ENCODE data around the gene SIL1.
"Not testable (repeated sequence)": the region's sequence is repeated elsewhere in the genome, so short reads cannot be mapped to it uniquely, and the experiment has no call there.

SIL1 gene

GRCh38 chr5:139197710-139198669, at the start of gene SIL1:
SIL1 (minus strand) TSS chr5:139198368; CDS start chr5:139127843, 70,525 bp downstream.
- peak; percentile 91 to 92 for DNase-seq

- no peak for DNase-seq
Observed at GRCh38 chr5:139246394-139246793, 48.2 kb upstream of the SIL1 start.

- no peak for DNase-seq
Observed at GRCh38 chr5:139245637-139246339, 47.6 kb upstream of the SIL1 start.

- no peak for DNase-seq
Observed at GRCh38 chr5:139243425-139243970, 45.3 kb upstream of the SIL1 start.

GRCh38 chr5:139241139-139241538, 43.0 kb upstream of the SIL1 start:
- DNase-seq, result no peak

- no peak for DNase-seq
Observed at GRCh38 chr5:139236479-139236878, 38.3 kb upstream of the SIL1 start.

- DNase-seq, result no peak
Observed at GRCh38 chr5:139232147-139232724, 34.1 kb upstream of the SIL1 start.

- no peak for DNase-seq
Observed at GRCh38 chr5:139228201-139228803, 30.1 kb upstream of the SIL1 start.

- DNase-seq, result no peak
Observed at GRCh38 chr5:139226131-139226530, 28.0 kb upstream of the SIL1 start.

GRCh38 chr5:139223481-139223880, 25.3 kb upstream of the SIL1 start:
- DNase-seq, result no peak

GRCh38 chr5:139222346-139222745, 24.2 kb upstream of the SIL1 start:
- DNase-seq, result peak; percentile 16 to 57

GRCh38 chr5:139218038-139218437, 19.9 kb upstream of the SIL1 start:
- not testable (repeated sequence) for DNase-seq

- no peak for DNase-seq
Observed at GRCh38 chr5:139215107-139215975, 17.2 kb upstream of the SIL1 start.

- DNase-seq, result no peak
Observed at GRCh38 chr5:139214646-139215045, 16.5 kb upstream of the SIL1 start.

GRCh38 chr5:139212906-139213305, 14.7 kb upstream of the SIL1 start:
- no peak for DNase-seq

GRCh38 chr5:139212486-139212885, 14.3 kb upstream of the SIL1 start:
- DNase-seq, result no peak

GRCh38 chr5:139210585-139210984, 12.4 kb upstream of the SIL1 start:
- peak; percentile 6 to 50 for DNase-seq

- no peak for DNase-seq
Observed at GRCh38 chr5:139207297-139208000, 9.3 kb upstream of the SIL1 start.

- DNase-seq, result no peak
Observed at GRCh38 chr5:139205586-139205985, 7.4 kb upstream of the SIL1 start.

GRCh38 chr5:139205124-139205523, 7.0 kb upstream of the SIL1 start:
- DNase-seq, result no peak

- DNase-seq, result no peak
Observed at GRCh38 chr5:139204196-139204595, 6.0 kb upstream of the SIL1 start.
